Activated CD4-positive, alpha-beta memory T cell treated with anti-CD3 and anti-CD28 coated beads for 36 hours (primary cell): ENCODE data around the gene MTA1. TPM values are rescaled to one million over a fixed set of nuclear protein-coding genes. Genes with fewer than 3 reads are reported as not detected.
A peak's percentile ranks its signal among the peaks of the same experiment; 100 is the strongest.

Experiments
- CTCF ChIA-PET: fragments of 350-600 bp; sonication (Branson Sonifier 250); formaldehyde crosslinking; loops from one replicate; lab custom pipeline; 2021; ENCODE audit warnings: antibody characterized with exemption, inconsistent platforms; lab: Charles Lee
- POLR2A ChIA-PET: fragments of 350-600 bp; sonication (Branson Sonifier 250); formaldehyde crosslinking; loops from one replicate; lab custom pipeline; 2021; ENCODE audit warnings: antibody characterized with exemption; lab: Charles Lee
- DNase-seq: peaks from one replicate; pipeline ENCODE4 v3.0.0-alpha.2; 2020
- H3K27ac Mint-ChIP-seq: one replicate; pipeline ENCODE4 v1.8.0; 2021; ENCODE audit warnings: mixed read lengths
- H3K27me3 Mint-ChIP-seq: one replicate; pipeline ENCODE4 v1.8.0; 2021; ENCODE audit warnings: mixed read lengths
- H3K36me3 Mint-ChIP-seq: one replicate; pipeline ENCODE4 v1.8.0; 2021; ENCODE audit warnings: mixed read lengths
- H3K4me1 Mint-ChIP-seq: one replicate; pipeline ENCODE4 v1.8.0; 2021; ENCODE audit warnings: low read depth, mixed read lengths
- H3K4me3 Mint-ChIP-seq: one replicate; pipeline ENCODE4 v1.8.0; 2021; ENCODE audit warnings: mild to moderate bottlenecking, mixed read lengths
- H3K9me3 Mint-ChIP-seq: one replicate; pipeline ENCODE4 v1.8.0; 2021; ENCODE audit warnings: mixed read lengths
- intact Hi-C: fragments of 100-400 bp; cut with micrococcal nuclease; formaldehyde crosslinking; loops from one replicate; pipeline ENCODE4 v1.15.1; 2023
- total RNA-seq, 2 experiments: library from RNA; stranded (reverse); gene quantifications; one replicate each; pipeline ENCODE4 v1.2.3, GENCODE V29; 2021

MTA1 gene
- total RNA-seq, 2 experiments from 2014 or later = 107 to 109 TPM

DNA sequence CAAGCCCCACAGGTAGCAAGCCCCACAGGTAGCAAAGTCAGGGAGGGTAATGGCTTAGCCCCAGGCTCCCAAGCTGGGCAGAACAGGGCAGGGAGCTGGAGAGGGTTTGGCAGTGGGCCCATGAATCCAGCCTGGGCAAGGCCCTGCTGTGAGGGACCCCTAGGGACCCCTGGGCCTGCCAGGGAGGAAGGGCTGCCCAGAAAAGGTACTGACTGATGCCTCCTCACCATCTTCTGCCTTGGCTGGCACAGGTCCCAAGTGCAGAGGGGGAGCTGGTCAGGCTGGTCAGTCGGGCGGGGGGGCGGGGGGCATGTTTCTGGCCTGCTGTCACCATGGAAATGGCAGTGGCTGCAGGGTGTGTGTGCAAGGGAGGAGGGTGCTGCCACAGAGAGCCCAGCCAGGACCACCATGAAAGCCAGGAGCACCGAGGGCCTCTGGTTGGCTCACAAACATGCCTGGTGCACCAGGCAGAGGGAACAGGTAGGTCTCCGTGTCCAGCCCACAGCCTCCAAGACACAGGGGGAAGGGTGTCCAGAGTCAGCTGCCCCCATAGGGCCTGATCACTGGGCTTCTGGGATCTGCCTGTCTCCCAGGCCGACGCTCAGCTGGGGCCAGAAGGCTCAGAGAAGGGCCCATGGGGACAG, 53.5 kb downstream of the MTA1 start:
- intact Hi-C loops = loop anchor here (10.0 kb wide), 1 partner anchor 52 kb away; the partner anchor contains the start of gene TMEM121
- ChIA-PET CTCF (interaction anchor here (1.0 to 1.2 kb wide), 2 partner anchors 16 to 102 kb away, joined by 3 to 6 read pairs; no protein-coding TSS in a partner anchor), POLR2A (no interaction called here)
- no peak for DNase-seq
- H3K27ac Mint-ChIP-seq = no peak overlapping the region
- H3K4me1 Mint-ChIP-seq = peaks cover 8% of the 10 kb centered on the region
- H3K9me3 Mint-ChIP-seq = no peaks in the 10 kb centered on the region
- peaks cover 5% of the 10 kb centered on the region for H3K27me3 Mint-ChIP-seq
- no peaks in the 10 kb centered on the region for H3K36me3 Mint-ChIP-seq
- H3K4me3 Mint-ChIP-seq = no peak overlapping the region

DNA sequence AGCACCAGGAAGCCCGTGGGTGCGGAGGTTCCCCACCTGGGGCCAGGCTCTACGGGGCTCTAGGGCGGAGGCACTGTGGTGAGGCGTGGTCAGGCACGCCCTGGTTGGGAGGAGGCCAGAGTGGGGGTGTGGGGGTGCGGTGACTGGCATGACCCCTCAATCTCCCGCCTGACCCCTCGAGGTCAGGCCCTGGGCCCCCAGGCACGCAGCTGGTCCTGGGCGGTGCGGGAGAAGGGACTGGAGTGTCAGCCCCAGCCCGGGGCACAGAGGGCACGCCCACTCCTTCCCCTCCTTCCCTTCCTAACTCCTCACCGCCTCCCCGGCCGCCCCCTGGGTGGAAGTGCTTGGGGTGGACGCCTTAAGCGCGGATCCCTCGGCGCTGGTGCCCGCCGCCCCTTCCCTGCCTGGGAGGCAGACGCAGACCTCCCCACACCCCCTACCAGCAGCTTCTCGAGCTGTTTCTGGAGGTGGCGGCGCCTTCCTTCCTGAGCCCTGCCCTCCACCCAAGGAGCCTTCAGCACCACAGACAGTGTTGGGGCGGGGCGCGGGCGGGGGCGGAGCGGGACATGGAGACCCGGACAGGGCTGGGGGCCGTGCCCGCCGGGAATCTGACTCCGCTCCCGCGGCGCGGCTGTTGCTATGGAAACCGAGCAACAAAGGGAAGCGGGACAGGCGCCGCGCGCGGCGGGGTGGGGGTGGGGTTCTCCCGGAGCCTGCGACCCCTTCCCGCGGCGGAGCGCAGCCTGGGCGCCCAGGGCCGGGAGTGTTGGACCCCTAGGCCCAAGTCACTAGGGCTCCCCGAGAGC, 54.3 kb downstream of the MTA1 start:
- peak overlapping the region; percentile 23 for H3K4me3 Mint-ChIP-seq
- intact Hi-C loops = loop anchor here (10.0 kb wide), 1 partner anchor 51 kb away; the partner anchor contains the start of gene TMEM121
- no peaks in the 10 kb centered on the region for H3K36me3 Mint-ChIP-seq
- peaks cover 8% of the 10 kb centered on the region for H3K4me1 Mint-ChIP-seq
- no peaks in the 10 kb centered on the region for H3K9me3 Mint-ChIP-seq
- POLR2A ChIA-PET = no interaction called here
- peaks cover 5% of the 10 kb centered on the region for H3K27me3 Mint-ChIP-seq
- CTCF ChIA-PET = interaction anchor here (1.0 kb wide), 1 partner anchor 16 kb away, joined by 6 read pairs; no protein-coding TSS in a partner anchor
- no peak overlapping the region for H3K27ac Mint-ChIP-seq
- peak; percentile 79 for DNase-seq

GRCh38 chr14:105474483-105475268, 55.0 kb downstream of the MTA1 start, which contains the start of gene CRIP2:
CRIP2 (plus strand) TSS chr14:105474821; CDS start chr14:105474863, 42 bp downstream.
- Mint-ChIP-seq H3K4me3 (peak within 1 kb of the TSS; percentile 52), H3K27me3 (peaks cover 10% of the 10 kb centered on the region), H3K36me3 (no peaks in the 10 kb centered on the region), H3K9me3 (no peaks in the 10 kb centered on the region), H3K27ac (no peak within 1 kb of the TSS), H3K4me1 (peaks cover 12% of the 10 kb centered on the region)
- POLR2A ChIA-PET = no interaction called here
- DNase-seq = no peak
- CTCF ChIA-PET = no interaction called here
- intact Hi-C loops = loop anchor here (10.0 kb wide), 1 partner anchor 50 kb away; the partner anchor contains the start of gene TMEM121

DNA sequence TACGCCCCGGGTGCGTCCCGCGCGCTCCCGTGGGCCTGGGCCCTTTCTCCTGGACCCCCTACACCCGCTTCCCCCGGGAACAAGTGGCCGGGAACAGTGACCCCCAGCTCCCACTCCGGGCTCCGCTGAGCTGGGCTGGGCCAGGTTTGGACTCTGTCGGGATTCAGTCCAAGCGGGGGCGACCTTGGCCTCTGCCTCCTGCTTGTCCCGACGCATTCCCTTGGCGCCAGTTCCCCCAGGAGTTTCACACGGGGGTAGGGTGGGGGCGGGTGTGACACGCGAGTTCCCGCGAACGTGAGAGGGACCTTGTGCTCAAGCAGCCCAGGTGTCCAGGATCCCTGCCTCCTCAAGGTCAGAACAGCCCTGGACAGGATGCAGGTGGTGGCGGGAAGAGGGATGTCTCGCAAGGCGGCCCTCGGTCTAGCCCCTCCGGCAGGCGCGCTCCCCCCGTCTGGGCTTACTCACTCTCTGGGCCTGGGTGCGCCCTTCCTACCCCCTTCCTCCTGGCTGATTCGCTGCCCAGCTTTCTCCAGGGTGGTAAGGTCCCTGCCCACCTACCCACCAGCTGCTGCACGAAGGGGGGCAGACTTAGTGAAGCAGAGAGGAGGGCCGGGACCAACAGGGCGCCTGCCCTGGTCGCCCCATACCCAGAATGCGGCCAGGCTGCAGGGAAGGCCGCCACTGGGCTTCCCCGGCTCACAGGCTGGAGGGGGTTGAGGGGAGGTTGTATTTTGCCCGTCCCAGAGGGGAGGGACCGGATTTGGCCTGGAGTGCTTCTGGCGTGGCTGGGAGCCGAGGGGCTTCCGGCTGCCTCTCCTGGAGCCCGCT, 55.9 kb downstream of the MTA1 start:
- ChIA-PET CTCF (interaction anchor here (3.7 kb wide), 1 partner anchor 14 kb away, joined by 18 read pairs; no protein-coding TSS in a partner anchor), POLR2A (no interaction called here)
- DNase-seq = no peak
- H3K36me3 Mint-ChIP-seq = no peaks in the 10 kb centered on the region
- no peaks in the 10 kb centered on the region for H3K9me3 Mint-ChIP-seq
- intact Hi-C loops = loop anchor here (2.0 to 10.0 kb wide), 2 partner anchors 15 to 49 kb away; partner anchors contain the start of genes TEDC1 and TMEM121
- H3K4me1 Mint-ChIP-seq = peaks cover 18% of the 10 kb centered on the region
- peak overlapping the region; percentile 52 for H3K4me3 Mint-ChIP-seq
- H3K27me3 Mint-ChIP-seq = peaks cover 14% of the 10 kb centered on the region
- no peak overlapping the region for H3K27ac Mint-ChIP-seq

DNA sequence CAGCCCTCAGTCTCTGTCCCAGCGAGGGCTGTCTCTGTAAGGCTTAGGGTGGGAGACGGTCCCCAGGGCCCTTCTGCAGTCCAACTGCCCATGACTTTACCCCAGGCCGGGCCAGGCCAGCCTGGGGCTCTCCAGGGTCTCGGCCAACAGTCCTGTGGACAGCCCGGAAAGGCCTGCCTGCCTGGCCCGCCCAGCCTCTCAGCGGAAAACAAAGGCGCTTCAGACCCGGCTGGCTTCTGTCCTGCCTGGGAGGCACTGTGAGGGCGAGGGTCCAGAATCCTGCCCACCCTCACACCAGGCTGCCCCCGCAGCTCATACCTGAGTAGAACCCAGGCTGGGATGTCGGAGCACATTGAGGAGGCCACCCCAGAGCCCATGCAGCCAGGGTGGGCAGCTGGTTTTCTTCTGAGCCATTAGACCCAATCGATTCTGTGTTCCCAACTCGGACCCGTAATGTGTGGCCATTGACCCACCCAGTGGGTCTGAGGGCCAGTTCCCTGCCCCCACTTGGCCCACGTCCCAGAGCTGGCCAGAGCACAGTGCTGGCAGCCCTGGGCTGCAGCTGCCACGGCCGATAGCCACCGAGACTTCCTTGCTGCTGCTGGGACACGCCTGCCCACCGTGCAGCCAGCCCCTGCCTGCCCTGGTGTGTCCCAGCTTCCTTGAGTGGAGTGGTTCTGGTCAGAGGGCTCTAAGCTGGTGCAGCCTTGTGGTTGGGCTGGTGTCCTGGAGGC, 56.6 kb downstream of the MTA1 start:
- Mint-ChIP-seq H3K4me3 (no peak overlapping the region), H3K27ac (no peak overlapping the region), H3K4me1 (peaks cover 26% of the 10 kb centered on the region), H3K27me3 (peaks cover 14% of the 10 kb centered on the region), H3K36me3 (no peaks in the 10 kb centered on the region), H3K9me3 (no peaks in the 10 kb centered on the region)
- ChIA-PET POLR2A (interaction anchor here (0.9 to 2.7 kb wide), 2 partner anchors 14 to 16 kb away, joined by 3 to 10 read pairs; no protein-coding TSS in a partner anchor), CTCF (interaction anchor here (3.7 kb wide), 1 partner anchor 14 kb away, joined by 18 read pairs; no protein-coding TSS in a partner anchor)
- DNase-seq = no peak
- intact Hi-C loops = loop anchor here (2.0 to 10.0 kb wide), 2 partner anchors 15 to 49 kb away; partner anchors contain the start of genes TEDC1 and TMEM121

DNA sequence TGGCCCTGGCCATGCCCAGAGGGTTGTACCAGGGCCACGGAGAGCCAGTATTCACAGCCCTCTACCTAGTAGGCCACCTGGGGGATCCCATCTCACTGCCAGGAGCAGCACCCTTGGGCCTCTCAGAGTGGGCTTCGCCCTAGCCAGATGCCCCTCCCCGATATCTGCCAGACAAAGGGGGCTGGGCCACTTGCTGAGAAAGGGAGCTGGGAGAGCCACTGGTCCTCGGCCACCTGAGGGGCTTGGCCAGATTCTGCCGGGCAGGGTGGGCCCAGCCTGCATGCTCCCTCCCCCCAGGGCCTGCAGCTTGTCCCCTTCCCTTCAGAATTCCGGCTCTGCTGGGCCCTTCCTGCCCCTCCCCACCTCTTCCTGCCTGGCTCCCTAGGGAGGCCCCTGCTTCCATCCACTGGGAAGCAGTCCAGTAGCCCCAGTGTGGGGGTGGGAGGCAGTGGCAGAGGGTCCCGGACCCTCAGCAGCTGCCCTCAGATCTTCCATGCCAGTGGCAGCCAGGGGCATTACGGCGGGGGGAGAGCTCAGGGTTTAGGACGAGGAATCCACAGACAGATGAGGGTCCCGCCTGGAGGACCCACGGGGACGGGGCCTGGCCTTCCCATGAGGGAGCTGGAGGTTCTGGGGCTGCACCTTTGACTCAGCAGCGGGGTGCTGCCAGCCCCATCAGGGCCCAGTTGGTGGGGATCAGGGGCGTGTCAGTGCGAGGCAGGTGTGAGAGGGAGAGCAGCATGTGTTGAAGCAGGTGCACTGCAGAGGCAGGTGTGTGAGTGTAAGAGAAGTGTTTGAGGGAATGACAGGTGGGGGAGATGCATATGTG, 57.4 kb downstream of the MTA1 start:
- Mint-ChIP-seq H3K4me1 (peaks cover 32% of the 10 kb centered on the region), H3K27me3 (peaks cover 14% of the 10 kb centered on the region), H3K4me3 (peak overlapping the region; percentile 4), H3K27ac (no peak overlapping the region), H3K9me3 (no peaks in the 10 kb centered on the region), H3K36me3 (no peaks in the 10 kb centered on the region)
- ChIA-PET POLR2A (interaction anchor here (0.9 to 2.7 kb wide), 2 partner anchors 13 to 15 kb away, joined by 3 to 10 read pairs; no protein-coding TSS in a partner anchor), CTCF (interaction anchor here (3.7 kb wide), 1 partner anchor 13 kb away, joined by 18 read pairs; no protein-coding TSS in a partner anchor)
- DNase-seq = no peak
- intact Hi-C loops = loop anchor here (2.0 to 10.0 kb wide), 2 partner anchors 14 to 48 kb away; partner anchors contain the start of genes TEDC1 and TMEM121

GRCh38 chr14:105477660-105478397, 58.2 kb downstream of the MTA1 start:
- intact Hi-C loops = loop anchor here (2.0 to 10.0 kb wide), 2 partner anchors 13 to 47 kb away; partner anchors contain the start of genes TEDC1 and TMEM121
- Mint-ChIP-seq H3K27me3 (peaks cover 14% of the 10 kb centered on the region), H3K27ac (no peak overlapping the region), H3K4me3 (no peak overlapping the region), H3K36me3 (no peaks in the 10 kb centered on the region), H3K4me1 (peaks cover 40% of the 10 kb centered on the region), H3K9me3 (no peaks in the 10 kb centered on the region)
- CTCF ChIA-PET = interaction anchor here (3.7 kb wide), 1 partner anchor 12 kb away, joined by 18 read pairs; no protein-coding TSS in a partner anchor
- POLR2A ChIA-PET = interaction anchor here (2.7 kb wide), 1 partner anchor 12 kb away, joined by 10 read pairs; no protein-coding TSS in a partner anchor
- DNase-seq = peak; percentile 48

GRCh38 chr14:105478398-105479251, 59.0 kb downstream of the MTA1 start:
- Mint-ChIP-seq H3K36me3 (no peaks in the 10 kb centered on the region), H3K9me3 (no peaks in the 10 kb centered on the region), H3K4me1 (peaks cover 44% of the 10 kb centered on the region), H3K4me3 (no peak overlapping the region), H3K27ac (no peak overlapping the region), H3K27me3 (peaks cover 14% of the 10 kb centered on the region)
- DNase-seq = no peak
- POLR2A ChIA-PET = interaction anchor here (2.7 kb wide), 1 partner anchor 11 kb away, joined by 10 read pairs; no protein-coding TSS in a partner anchor
- CTCF ChIA-PET = interaction anchor here (3.7 kb wide), 1 partner anchor 11 kb away, joined by 18 read pairs; no protein-coding TSS in a partner anchor
- intact Hi-C loops = loop anchor here (10.0 kb wide), 1 partner anchor 46 kb away; the partner anchor contains the start of gene TMEM121
